NCI-H2081 treated with DMSO at 0.1 percent for 48 hours (cell line): ENCODE results near the gene SLC38A2.
"Not testable (repeated sequence)": the region's sequence is repeated elsewhere in the genome, so short reads cannot be mapped to it uniquely, and the experiment has no call there.

Experiments used
- DNase-seq: peaks from one replicate; lab custom pipeline; 2025; lab: John Stamatoyannopoulos, UW

SLC38A2 gene

DNA sequence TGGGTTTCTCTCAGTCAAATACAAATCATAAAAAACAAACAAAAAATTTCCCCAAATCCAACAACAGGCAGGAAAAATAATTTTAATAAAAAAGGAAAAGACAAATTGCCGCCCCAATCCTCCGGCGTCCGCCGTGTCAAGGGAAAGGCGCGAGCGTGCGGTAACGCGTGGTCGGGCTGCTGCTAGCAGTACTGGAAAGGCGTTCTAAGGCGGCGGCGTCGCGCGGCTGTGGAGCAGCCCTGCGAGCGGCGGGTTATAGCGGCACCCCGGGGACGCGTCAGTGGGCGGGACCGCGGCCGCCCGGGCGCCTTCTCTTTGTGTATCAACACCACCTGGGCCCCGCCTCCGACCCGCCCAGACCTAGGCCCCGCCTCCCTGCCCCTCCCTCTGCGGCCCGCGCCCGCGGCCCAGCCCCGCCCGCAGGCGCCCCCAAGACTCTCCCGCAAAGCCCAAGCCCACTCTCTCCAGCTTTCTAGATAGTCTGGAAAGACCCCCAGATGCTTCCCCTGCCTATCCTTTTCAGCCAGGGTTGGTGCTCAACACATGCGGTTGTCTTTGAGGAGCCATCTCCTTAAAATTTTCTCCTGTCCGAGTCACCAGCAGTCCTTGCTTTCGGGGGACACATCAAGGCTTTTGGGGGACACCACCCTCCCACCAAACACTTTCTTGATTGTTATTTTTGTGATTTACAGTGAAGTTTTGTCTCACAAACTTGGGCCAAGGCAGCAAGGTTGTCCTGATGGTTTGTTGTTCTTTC lies at the start of gene SLC38A2:
SLC38A2 (minus strand) TSS at position 230 of the 757 bp plus-strand sequence. CDS start 1,480 bp downstream, outside the sequence.
- peak; percentile 50 for DNase-seq

GRCh38 chr12:46419675-46420074 lies 47.1 kb upstream of the SLC38A2 start:
- DNase-seq = no peak

GRCh38 chr12:46415552-46415951 lies 43.0 kb upstream of the SLC38A2 start:
- DNase-seq = no peak

GRCh38 chr12:46414591-46415268 lies 42.2 kb upstream of the SLC38A2 start:
- no peak for DNase-seq

DNA sequence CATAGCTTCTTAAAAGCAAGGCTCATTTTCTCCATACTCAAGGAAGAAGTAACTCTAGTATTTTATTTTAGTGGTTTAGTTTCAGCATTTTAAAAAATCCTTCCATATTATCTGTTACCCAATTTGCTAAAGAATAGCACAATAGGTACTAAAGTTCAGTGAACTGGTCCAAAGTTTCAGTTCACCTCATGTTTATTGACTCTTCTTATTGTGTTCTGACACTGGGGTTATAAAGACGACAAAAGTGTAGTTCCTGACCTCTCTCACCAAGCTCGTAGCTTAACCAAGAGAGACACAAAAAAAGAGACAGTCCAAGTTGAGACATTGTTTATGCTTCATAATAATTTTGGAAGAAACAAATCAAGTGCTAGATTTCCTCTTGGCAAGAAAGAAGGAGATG lies 40.8 kb upstream of the SLC38A2 start:
- no peak for DNase-seq

- DNase-seq = no peak
Observed at GRCh38 chr12:46412857-46413256, 40.3 kb upstream of the SLC38A2 start.

DNA sequence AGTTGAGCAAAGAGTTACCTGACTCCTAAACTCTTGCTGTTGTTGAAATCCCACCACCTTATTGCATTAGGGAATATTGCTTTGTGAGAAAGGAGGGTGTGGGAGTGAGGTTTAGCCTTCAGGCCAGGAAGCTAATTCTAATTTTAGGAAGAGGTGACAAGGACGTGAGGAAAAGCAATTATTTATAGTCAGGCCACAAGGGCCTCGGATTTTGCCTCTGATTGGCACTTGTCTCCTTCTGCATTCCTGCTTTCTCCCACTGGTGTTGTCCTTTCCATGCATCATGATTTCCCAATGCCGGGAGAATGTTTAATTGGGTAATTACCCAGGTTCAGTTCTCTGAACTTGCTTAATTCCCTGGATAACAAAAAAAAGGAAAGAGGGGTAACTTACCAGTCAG lies 37.9 kb upstream of the SLC38A2 start:
- no peak for DNase-seq

GRCh38 chr12:46409974-46410373 lies 37.4 kb upstream of the SLC38A2 start:
- no peak for DNase-seq

DNA sequence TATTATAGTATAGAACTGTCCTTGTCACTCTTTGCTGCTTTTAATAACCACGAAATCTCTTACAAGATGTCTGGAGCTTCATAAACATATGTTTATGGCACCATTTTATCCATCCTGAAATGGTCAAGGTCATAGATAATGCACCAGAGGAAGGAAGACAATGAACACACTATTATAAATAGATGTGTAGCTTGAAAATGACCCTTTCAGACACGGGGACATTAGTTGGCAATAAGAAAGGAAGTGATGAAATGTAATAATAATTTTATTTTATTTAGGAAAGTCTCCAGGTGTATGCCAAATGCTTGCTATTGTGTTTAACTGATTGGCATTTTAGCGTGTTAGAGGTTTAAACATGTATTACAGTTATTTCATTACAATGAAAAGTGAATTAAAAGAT lies 36.8 kb upstream of the SLC38A2 start:
- no peak for DNase-seq

GRCh38 chr12:46408441-46408840 lies 35.9 kb upstream of the SLC38A2 start:
- DNase-seq = no peak

GRCh38 chr12:46407361-46407760 lies 34.8 kb upstream of the SLC38A2 start:
- DNase-seq = no peak

DNA sequence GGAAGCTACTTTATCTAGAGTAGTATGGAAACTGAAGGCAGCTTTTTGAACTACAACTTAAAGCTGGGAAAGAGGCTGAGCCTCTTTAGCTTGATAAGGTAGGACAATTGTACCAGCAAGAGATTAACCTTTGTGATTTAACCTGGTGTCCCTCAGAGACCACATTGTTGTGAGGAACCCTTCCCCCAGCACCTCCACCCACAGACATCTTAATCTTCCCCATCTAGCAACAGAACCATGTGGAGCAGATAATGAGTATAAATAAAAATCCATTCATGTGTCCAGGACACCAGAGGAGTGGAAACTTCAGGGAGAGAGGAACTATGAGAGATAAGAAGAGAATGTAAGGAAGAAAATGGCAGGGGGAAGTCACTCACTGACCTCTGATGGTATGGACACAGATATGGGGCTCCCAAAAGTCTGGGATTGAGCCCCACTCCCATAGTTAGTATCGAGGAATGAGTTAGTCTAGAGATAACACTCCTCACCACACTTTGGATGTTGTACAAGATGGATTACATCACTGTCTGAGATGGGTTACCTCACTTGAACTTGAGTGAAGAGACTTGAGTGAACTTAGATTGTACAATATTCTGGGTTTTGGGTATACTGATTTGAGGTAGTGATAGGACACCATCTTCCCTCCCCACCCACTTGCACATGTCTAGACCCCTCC lies 33.9 kb upstream of the SLC38A2 start:
- DNase-seq = no peak

DNA sequence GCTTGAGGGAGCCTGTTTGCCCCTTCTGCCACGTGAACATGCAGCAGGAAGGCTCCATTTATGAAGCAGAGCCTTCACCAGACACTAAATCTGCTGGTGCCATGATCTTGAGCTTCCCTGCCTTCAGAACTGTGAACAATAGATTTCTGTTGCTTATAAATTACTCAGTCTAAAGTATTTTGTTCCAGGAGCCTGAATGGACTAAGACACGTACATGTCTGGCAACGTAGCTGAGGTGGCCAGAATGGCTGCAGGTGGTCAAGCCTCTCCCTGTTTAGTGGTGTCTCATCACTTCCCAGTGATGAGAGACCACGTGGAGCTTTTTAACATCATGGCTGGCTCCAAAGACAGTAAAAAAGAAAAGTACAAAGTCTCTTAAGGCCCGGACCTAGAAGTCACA lies 32.2 kb upstream of the SLC38A2 start:
- DNase-seq = no peak

DNA sequence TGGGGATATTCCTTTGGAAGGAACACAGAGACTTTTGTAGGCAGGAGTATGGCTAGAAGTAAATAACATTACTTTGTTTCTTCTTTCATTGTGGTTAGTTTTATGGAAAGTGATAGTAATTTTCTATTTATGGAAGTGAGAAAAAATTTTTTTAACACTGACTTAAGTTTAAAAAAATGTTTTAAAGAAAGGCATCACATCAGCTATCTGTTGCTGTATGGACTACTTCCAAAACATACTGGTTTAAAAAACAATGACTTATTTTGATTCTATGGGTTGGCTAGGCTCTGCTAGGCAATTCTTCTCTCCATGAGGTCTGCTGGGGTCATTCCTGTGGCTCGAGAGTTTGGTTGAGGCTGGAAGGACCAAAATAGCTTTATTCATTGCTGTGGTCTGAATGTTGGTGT lies 31.7 kb upstream of the SLC38A2 start:
- DNase-seq = no peak

DNA sequence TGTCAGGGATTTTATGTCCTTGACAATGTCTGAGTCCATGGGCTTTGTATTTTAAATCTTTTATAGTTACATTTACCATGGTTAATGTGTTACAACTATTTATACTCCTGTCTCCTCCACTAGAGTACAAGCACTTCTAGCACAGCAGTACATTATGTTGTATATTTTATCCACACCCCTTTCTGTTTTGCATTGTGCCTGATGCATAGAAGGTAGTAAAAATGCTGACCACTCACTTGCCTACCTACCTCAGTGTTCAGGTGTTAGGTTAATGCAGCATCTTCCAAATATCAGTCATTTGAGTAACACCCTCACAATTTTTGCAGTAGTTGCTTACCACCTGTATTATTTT lies 31.1 kb upstream of the SLC38A2 start:
- DNase-seq = no peak

GRCh38 chr12:46402941-46403718 lies 30.6 kb upstream of the SLC38A2 start:
- no peak for DNase-seq

- no peak for DNase-seq
Observed at GRCh38 chr12:46402451-46402850, 29.9 kb upstream of the SLC38A2 start.

DNA sequence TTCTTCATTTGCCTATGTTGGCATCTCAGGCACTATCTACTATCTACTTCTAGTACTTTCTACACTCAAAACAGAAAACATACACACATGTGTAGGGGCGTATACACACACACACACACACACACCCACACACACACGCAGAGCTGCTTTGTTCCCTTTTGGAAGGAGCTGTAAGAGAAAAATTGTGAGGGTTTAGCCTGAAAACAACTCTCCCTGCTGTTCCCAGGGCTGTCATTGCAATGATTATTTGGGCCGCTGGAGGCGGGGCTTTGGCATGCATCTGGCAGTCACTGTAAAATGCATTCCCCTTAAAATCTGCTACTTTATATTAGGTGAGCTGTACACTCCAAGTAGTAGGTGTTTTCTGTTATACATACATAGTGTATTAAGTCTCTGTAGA lies 29.1 kb upstream of the SLC38A2 start:
- no peak for DNase-seq

- no peak for DNase-seq
Observed at GRCh38 chr12:46400406-46400805, 27.8 kb upstream of the SLC38A2 start.

DNA sequence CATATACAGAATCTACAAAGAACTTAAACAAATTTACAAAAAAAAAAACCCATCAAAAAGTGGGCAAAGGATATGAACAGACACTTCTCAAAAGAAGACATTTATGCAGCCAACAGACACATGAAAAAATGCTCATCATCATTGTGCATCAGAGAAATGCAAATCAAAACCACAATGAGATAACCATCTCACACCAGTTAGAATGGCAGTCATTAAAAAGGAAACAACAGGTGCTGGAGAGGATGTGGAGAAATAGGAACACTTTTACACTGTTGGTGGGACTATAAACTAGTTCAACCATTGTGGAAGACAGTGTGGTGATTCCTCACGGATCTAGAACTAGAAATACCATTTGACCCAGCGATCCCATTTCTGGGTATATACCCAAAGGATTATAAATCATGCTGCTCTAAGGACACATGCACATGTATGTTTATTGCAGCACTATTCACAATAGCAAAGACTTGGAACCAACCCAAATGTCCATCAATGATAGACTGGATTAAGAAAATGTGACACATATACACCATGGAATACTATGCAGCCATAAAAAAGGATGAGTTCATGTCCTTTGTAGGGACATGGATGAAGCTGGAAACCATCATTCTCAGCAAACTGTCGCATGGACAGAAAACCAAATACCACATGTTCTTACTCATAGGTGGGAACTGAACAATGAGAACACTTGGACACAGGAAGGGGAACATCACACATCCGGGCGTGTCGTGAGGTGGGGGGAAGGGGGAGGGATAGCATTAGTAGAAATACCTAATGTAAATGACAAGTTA lies 27.1 kb upstream of the SLC38A2 start:
- not testable (repeated sequence) for DNase-seq

GRCh38 chr12:46396826-46397225 lies 24.3 kb upstream of the SLC38A2 start:
- DNase-seq = no peak

DNA sequence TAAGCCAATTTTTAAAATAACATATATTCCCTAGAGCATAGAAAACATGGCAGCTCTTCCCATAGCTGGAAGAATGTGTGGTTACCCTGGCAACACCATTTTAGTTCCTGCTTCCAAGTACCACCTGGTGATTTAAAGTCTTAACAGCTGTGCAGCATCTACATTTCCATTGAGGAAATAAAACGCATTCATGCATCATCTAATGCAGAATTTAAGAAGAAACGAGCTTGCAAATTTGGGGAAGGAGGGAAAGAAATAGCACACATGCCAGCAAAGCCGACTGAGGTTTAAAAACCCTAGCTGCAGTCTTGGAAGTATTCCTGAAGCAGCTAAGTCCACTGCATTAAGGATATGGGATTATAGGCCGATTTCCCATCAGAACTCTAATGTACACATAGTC lies 22.8 kb upstream of the SLC38A2 start:
- DNase-seq = no peak
